CD4-positive, alpha-beta T cell (primary cell): ENCODE results near the gene AVEN. TPM values are rescaled to one million over a fixed set of nuclear protein-coding genes. Genes with fewer than 3 reads are reported as not detected.

Experiments
- ATAC-seq: fragments of 200-7000 bp; cut with Tn5 transposase; one replicate; pipeline ENCODE4 v1.10.0; 2022; ENCODE audit warnings: mild to moderate bottlenecking; ENCODE audit not compliant: poor library complexity
- CTCF ChIA-PET: fragments of 350-600 bp; sonication (Branson Sonifier 250); formaldehyde crosslinking; loops from one replicate; lab custom pipeline; 2021; ENCODE audit warnings: antibody characterized with exemption, inconsistent platforms; lab: Charles Lee
- POLR2A ChIA-PET: fragments of 350-600 bp; sonication (Branson Sonifier 250); formaldehyde crosslinking; loops from one replicate; lab custom pipeline; 2021; ENCODE audit warnings: antibody characterized with exemption, inconsistent platforms; lab: Charles Lee
- DNase-seq, 14 experiments: peaks; one replicate each; pipeline ENCODE4 v3.0.0-alpha.2; 2013 to 2020; ENCODE audit warnings: mixed read lengths in 2 of 14
- H3K27ac ChIP-seq, 2 donors: one replicate each; pipeline versions ENCODE4 v1.5.1 to v1.7.0; 2013; ENCODE audit warnings: low read length in 2 of 2, low read depth in 1 of 2, mild to moderate bottlenecking in 1 of 2
- H3K27me3 ChIP-seq, 2 experiments: 1 replicate in 1 of 2; 2 replicates in 1 of 2; pipeline versions ENCODE4 v1.6.1 to v1.7.0; 2013; ENCODE audit warnings: low read length in 2 of 2, control low read depth in 1 of 2, mild to moderate bottlenecking in 1 of 2, moderate library complexity in 1 of 2; ENCODE audit not compliant: insufficient read depth in 2 of 2, control insufficient read depth in 1 of 2
- H3K36me3 ChIP-seq: one replicate; pipeline ENCODE4 v1.6.1; 2013; ENCODE audit warnings: low read length, control low read depth; ENCODE audit not compliant: insufficient read depth
- H3K4me1 ChIP-seq: one replicate; pipeline ENCODE4 v1.6.1; 2013; ENCODE audit warnings: low read length, control low read depth; ENCODE audit not compliant: insufficient read depth
- H3K4me3 ChIP-seq: one replicate; pipeline ENCODE4 v1.5.1; 2013; ENCODE audit warnings: mild to moderate bottlenecking, low read length, moderate library complexity
- H3K9me3 ChIP-seq, 2 experiments: 1 replicate in 1 of 2; 2 replicates in 1 of 2; pipeline versions ENCODE4 v1.6.1 to v1.7.0; 2013; ENCODE audit warnings: low read length in 2 of 2, mild to moderate bottlenecking in 2 of 2, control low read depth in 1 of 2, moderate library complexity in 1 of 2; ENCODE audit not compliant: control insufficient read depth in 1 of 2, insufficient read depth in 1 of 2
- H3K27ac Mint-ChIP-seq: one replicate; pipeline ENCODE4 v1.8.0; 2020; ENCODE audit warnings: mixed read lengths
- H3K27me3 Mint-ChIP-seq: one replicate; pipeline ENCODE4 v1.8.0; 2021; ENCODE audit warnings: mixed read lengths
- H3K36me3 Mint-ChIP-seq: one replicate; pipeline ENCODE4 v1.8.0; 2021; ENCODE audit warnings: low read depth, mixed read lengths
- H3K4me1 Mint-ChIP-seq: one replicate; pipeline ENCODE4 v1.8.0; 2021; ENCODE audit warnings: low read depth, mixed read lengths
- H3K4me3 Mint-ChIP-seq: one replicate; pipeline ENCODE4 v1.8.0; 2020; ENCODE audit warnings: mild to moderate bottlenecking, mixed read lengths
- H3K9me3 Mint-ChIP-seq: one replicate; pipeline ENCODE4 v1.8.0; 2020; ENCODE audit warnings: mixed read lengths
- CTCF ChIP-seq: fragments of 200-600 bp; IDR thresholded peaks from one replicate; pipeline ENCODE4 v1.8.0; 2022; ENCODE audit warnings: antibody characterized with exemption, mild to moderate bottlenecking
- intact Hi-C, 2 experiments: fragments of 100-400 bp; cut with DNase I in 1 of 2; cut with micrococcal nuclease in 1 of 2; formaldehyde crosslinking; loops; one replicate each; pipeline versions ENCODE4 v1.15.1 to v1.9.0; 2023 to 2025; cut with DNase I, micrococcal nuclease
- total RNA-seq, 174 experiments: library from RNA in 2 of 174; stranded (reverse) in 2 of 174; gene quantifications; one replicate each; pipeline ENCODE4 v1.2.3 and lab custom pipeline; 2021 to 2026

The AVEN gene
- total RNA-seq, 2 experiments from 2014 or later: 4.5 to 4.9 TPM

GRCh38 chr15:33839540-33839939, 199.5 kb downstream of the AVEN start:
- H3K4me3 Mint-ChIP-seq: no peak overlapping the region
- no peak overlapping the region for H3K27ac Mint-ChIP-seq
- DNase-seq: no peak
- no peak overlapping the region for H3K27ac ChIP-seq
- no peaks in the 10 kb centered on the region for H3K9me3 ChIP-seq
- CTCF ChIA-PET: no interaction called here
- H3K27me3 Mint-ChIP-seq: peaks cover 26% of the 10 kb centered on the region
- no peaks in the 10 kb centered on the region for H3K9me3 Mint-ChIP-seq
- POLR2A ChIA-PET: no interaction called here
- no peaks in the 10 kb centered on the region for H3K4me1 ChIP-seq
- H3K36me3 Mint-ChIP-seq: no peaks in the 10 kb centered on the region
- no peak for TF ChIP-seq CTCF
- no peaks in the 10 kb centered on the region for H3K27me3 ChIP-seq
- ATAC-seq: no peak
- H3K4me3 ChIP-seq: no peak overlapping the region
- no peaks in the 10 kb centered on the region for H3K4me1 Mint-ChIP-seq
- intact Hi-C loops: no loop called here
- no peaks in the 10 kb centered on the region for H3K36me3 ChIP-seq

- H3K36me3 ChIP-seq: no peaks in the 10 kb centered on the region
- DNase-seq (no peak), ATAC-seq (no peak)
- CTCF ChIA-PET: no interaction called here
- no peak overlapping the region for H3K4me3 Mint-ChIP-seq
- no peaks in the 10 kb centered on the region for H3K36me3 Mint-ChIP-seq
- H3K4me3 ChIP-seq: no peak overlapping the region
- POLR2A ChIA-PET: no interaction called here
- intact Hi-C loops: no loop called here
- TF ChIP-seq CTCF: no peak
- no peaks in the 10 kb centered on the region for H3K4me1 Mint-ChIP-seq
- H3K9me3 ChIP-seq: no peaks in the 10 kb centered on the region
- H3K4me1 ChIP-seq: no peaks in the 10 kb centered on the region
- no peak overlapping the region for H3K27ac ChIP-seq
- H3K27ac Mint-ChIP-seq: no peak overlapping the region
- H3K27me3 Mint-ChIP-seq: peaks cover 11% of the 10 kb centered on the region
- no peaks in the 10 kb centered on the region for H3K27me3 ChIP-seq
- H3K9me3 Mint-ChIP-seq: no peaks in the 10 kb centered on the region
These were observed 201.7 kb downstream of the AVEN start for GRCh38 chr15:33837294-33837693.

GRCh38 chr15:33834892-33835743, 203.9 kb downstream of the AVEN start:
- Mint-ChIP-seq H3K36me3 (no peaks in the 10 kb centered on the region), H3K27me3 (peaks cover 12% of the 10 kb centered on the region), H3K4me3 (no peak overlapping the region), H3K4me1 (no peaks in the 10 kb centered on the region), H3K9me3 (no peaks in the 10 kb centered on the region), H3K27ac (no peak overlapping the region)
- no peak for DNase-seq
- ChIA-PET CTCF (no interaction called here), POLR2A (no interaction called here)
- Histone ChIP-seq H3K27me3 (no peaks in the 10 kb centered on the region), H3K27ac (no peak overlapping the region), H3K4me3 (no peak overlapping the region), H3K36me3 (no peaks in the 10 kb centered on the region), H3K9me3 (no peaks in the 10 kb centered on the region), H3K4me1 (no peaks in the 10 kb centered on the region)
- ATAC-seq: no peak
- TF ChIP-seq CTCF: no peak
- intact Hi-C loops: no loop called here
